ENCODE results near the gene APMAP. TPM values are rescaled to one million over a fixed set of nuclear protein-coding genes. Genes with fewer than 3 reads are reported as not detected.

APMAP gene
- total and polyA plus RNA-seq, 7 donors = 19.9 to 44.5 (median 25.5) TPM

DNA sequence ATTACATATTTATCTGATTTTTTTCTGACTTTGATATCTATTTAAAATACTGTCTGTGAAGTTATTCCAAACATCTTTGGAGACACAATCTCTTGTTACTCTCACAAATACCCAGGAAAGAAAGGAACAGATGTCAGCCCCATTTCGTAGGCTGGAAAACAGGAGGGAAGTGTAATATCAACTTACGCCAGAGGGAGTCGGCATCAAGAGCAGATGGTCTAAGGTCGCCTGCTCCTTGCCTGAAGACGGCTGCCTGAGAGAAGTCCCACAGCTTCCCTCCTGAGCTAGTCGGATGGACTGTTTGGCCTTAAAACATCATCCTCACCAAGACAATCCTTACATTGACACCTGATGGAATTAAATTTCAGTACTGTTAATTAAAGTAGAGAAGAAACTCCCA, 30.0 kb downstream of the APMAP start:
- Histone ChIP-seq H3K4me3 (no peak overlapping the region), H3K9me3 (no peaks in the 10 kb centered on the region), H3K4me1 (no peaks in the 10 kb centered on the region), H3K36me3 (ENCODE audit: insufficient read depth in 1 of 2, low read depth in 1 of 2) (peaks cover 4 to 92% of the 10 kb centered on the region in 2 donors), H3K27me3 (ENCODE audit: insufficient read depth in 3 of 3, low read length in 2 of 3) (no peaks in the 10 kb centered on the region), H3K27ac (no peak overlapping the region)
- ATAC-seq (no peak), DNase-seq (no peak)
- no peak for TF ChIP-seq CTCF (IDR thresholded peaks at IDR 0.05)
- intact Hi-C loops (cut with DNase I) = loop anchor here in 1 of 2 donors (5.0 kb wide), 1 partner anchor 1485 kb away; no protein-coding TSS in a partner anchor
- WGBS, 3 donors = 81 to 83% (median 83%) methylated on average over 6 of the region's 6 CpGs

DNA sequence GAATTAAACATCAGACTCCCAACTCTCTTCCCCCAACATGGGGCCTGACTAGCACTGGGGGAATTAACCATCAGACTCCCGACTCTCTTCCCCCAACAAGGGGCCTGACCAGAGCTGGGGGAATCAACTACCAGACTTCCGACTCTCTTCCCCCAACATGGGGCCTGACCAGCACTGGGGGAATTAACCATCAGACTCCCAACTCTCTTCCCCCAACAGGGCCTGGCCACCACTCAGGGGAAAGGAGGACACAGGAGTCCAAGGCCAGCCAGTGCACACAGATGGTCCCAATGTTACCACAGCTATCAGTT, 30.4 kb downstream of the APMAP start:
- no peaks in the 10 kb centered on the region for H3K4me1 ChIP-seq
- no peak overlapping the region for H3K4me3 ChIP-seq
- WGBS, 3 donors = 95 to 97% (median 95%) methylated on average over 2 of the region's 2 CpGs
- intact Hi-C loops (cut with DNase I) = loop anchor here in 1 of 2 donors (5.0 kb wide), 1 partner anchor 1485 kb away; no protein-coding TSS in a partner anchor
- peaks cover 4 to 92% of the 10 kb centered on the region in 2 donors for H3K36me3 ChIP-seq (ENCODE audit: insufficient read depth in 1 of 2, low read depth in 1 of 2)
- no peak overlapping the region for H3K27ac ChIP-seq
- TF ChIP-seq CTCF (IDR thresholded peaks at IDR 0.05) = no peak
- no peaks in the 10 kb centered on the region for H3K9me3 ChIP-seq
- no peak for DNase-seq
- no peaks in the 10 kb centered on the region for H3K27me3 ChIP-seq (ENCODE audit: insufficient read depth in 3 of 3, low read length in 2 of 3)
- ATAC-seq = no peak

- H3K27me3 ChIP-seq (ENCODE audit: insufficient read depth in 3 of 3, low read length in 2 of 3) = no peaks in the 10 kb centered on the region
Measured at GRCh38 chr20:24961384-24962181, 31.0 kb downstream of the APMAP start.

DNA sequence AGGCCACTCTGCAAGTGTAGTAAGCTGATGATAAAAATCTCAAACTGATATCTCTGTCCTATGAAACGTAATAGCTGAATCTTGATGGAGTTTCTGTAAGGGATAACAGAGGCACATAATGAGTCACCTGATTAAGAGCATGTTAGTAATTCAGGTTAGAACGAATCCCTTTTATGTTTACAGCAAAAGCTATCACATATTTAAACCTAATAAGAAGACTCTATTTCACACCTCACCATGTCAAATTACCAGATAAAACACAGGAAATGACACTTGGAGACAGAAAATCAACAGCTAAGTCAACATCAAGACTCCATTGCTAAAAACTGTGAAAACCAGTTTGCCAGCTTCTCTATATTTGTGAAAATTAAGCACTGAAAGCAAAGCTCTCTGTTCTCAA, 31.7 kb downstream of the APMAP start:
- 86 to 91% (median 91%) methylated on average over 2 of the region's 2 CpGs for WGBS, 3 donors
- no peak for TF ChIP-seq CTCF (IDR thresholded peaks at IDR 0.05)
- Histone ChIP-seq H3K36me3 (ENCODE audit: insufficient read depth in 1 of 2, low read depth in 1 of 2) (peaks cover 4 to 80% of the 10 kb centered on the region in 2 donors), H3K27me3 (ENCODE audit: insufficient read depth in 3 of 3, low read length in 2 of 3) (no peaks in the 10 kb centered on the region), H3K9me3 (no peaks in the 10 kb centered on the region), H3K4me3 (no peak overlapping the region), H3K27ac (no peak overlapping the region), H3K4me1 (no peaks in the 10 kb centered on the region)
- ATAC-seq = no peak
- no peak for DNase-seq
- intact Hi-C loops (cut with DNase I) = loop anchor here in 1 of 2 donors (5.0 kb wide), 1 partner anchor 1484 kb away; no protein-coding TSS in a partner anchor

More at GRCh38 chr20:24961384-24962181, 31.0 kb downstream of the APMAP start:
- Histone ChIP-seq H3K4me3 (no peak overlapping the region), H3K4me1 (no peaks in the 10 kb centered on the region), H3K27ac (no peak overlapping the region), H3K9me3 (no peaks in the 10 kb centered on the region), H3K36me3 (ENCODE audit: insufficient read depth in 1 of 2, low read depth in 1 of 2) (peaks cover 4 to 87% of the 10 kb centered on the region in 2 donors)
- TF ChIP-seq CTCF (IDR thresholded peaks at IDR 0.05) = no peak
- DNase-seq (no peak), ATAC-seq (no peak)
- intact Hi-C loops (cut with DNase I) = loop anchor here in 1 of 2 donors (5.0 kb wide), 1 partner anchor 1484 kb away; no protein-coding TSS in a partner anchor
- 87 to 91% (median 88%) methylated on average over 20 of the region's 20 CpGs for WGBS, 3 donors
